CD4-positive, alpha-beta T cell treated with Interleukin-2 at 100 ng/mL for 4 hours (primary cell): ENCODE data around the gene ATF4.

ENCODE experiments used
- DNase-seq: peaks from one replicate; pipeline ENCODE4 v3.0.0-alpha.2; 2020; ENCODE audit warnings: low spot score

The ATF4 gene

DNA sequence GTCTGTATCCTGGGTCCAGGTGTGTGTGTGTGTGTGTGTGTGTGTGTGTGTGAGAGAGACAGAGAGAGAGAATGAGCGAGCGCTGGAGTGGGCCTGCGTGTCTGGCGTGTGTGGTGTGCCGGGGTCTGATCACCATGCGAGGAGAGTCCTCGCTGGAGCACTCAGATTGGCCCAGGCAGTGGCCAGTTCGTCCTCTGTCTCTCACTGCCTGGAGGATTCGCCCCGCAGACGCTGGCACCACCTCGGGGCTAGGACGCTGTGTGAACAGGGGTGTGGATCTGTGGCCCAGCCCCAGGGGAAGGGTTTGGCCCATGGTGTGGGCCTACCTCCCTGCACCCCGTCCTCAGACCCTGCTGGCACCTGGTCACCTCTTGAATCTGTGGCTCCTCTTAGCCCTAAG, 38.6 kb downstream of the ATF4 start:
- DNase-seq: no peak

GRCh38 chr22:39559456-39560105, 39.2 kb downstream of the ATF4 start:
- DNase-seq: no peak

GRCh38 chr22:39560127-39560526, 39.8 kb downstream of the ATF4 start:
- DNase-seq: no peak

GRCh38 chr22:39562839-39563489, 42.6 kb downstream of the ATF4 start:
- DNase-seq: no peak

DNA sequence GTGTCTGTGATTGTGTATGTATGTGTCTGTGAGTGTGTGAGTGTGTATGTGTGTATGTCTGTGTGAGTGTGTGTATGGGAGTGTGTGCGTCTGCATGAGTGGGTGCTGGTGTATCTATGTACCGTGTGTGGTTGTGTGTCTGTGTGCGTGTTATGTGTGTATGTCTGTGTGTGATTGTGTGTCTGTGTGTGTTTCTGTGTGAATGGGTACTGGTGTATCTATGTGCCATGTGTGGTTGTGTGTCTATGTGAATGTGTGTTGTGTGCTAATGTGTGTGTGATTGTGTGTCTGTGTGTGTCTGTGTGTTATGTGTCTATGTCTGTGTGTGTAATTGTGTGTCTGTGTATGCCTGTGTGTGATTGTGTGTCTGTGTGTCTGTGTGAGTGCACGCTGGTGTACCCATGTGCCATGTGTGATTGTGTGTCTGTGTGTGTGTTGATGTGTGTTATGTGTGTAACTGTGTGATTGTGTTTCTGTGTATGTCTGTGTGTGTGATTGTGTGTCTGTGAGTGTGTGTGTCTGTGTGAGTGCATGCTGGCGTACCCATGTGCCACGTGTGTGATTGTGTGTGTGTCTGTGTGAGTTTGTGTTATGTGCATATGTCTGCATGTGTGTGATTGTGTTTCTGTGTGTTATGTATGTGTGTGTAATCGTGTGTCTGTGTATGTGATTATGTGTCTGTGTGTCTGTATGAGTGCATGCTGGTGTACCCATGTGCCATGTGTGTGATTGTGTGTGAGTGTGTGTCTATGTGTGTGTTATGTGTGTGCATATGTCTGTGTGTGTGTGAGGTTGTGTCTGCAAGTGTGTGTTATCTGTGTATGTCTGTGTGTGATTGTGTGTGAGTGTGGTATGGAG, 43.4 kb downstream of the ATF4 start:
- no peak for DNase-seq

- DNase-seq: no peak
These were observed 45.1 kb downstream of the ATF4 start for GRCh38 chr22:39565414-39565944.

GRCh38 chr22:39567135-39567946, 47.0 kb downstream of the ATF4 start:
- peak; percentile 38 for DNase-seq

DNA sequence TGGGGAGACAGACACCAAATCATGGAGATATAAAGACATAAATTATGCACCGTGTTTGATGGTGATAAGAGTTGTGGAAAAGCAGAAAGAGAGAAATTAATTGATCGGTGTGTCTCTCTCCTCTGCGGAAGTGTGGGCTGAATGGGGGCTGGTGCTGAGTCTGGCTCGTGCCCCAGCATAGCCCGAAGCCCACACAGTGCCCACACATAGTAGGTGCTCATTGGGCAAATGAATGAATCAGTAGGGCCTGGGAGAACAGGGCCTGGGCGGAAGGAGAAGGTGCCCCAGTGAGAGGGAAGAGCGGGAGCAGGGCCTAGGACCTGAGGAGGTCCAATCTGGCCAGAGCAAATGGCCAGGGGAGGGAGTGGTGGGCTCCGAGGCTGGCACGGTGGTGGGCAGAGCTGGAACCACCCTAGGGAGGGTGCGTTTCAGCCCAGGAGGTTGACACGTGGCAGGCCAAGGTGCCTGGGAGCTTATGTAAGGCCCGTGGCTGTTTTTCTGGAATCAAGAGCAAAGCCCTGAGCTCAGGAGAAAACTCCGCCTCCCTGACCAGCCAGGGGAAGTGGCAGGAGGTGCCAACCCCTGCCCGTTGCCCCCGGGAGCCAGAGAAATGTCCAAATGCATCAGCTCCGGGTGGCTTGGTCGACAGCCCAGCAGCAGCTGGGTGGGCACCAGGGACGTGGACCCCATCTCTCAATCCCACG, 48.1 kb downstream of the ATF4 start:
- no peak for DNase-seq

- DNase-seq: no peak
These were observed 48.7 kb downstream of the ATF4 start for GRCh38 chr22:39569066-39569465.

GRCh38 chr22:39570226-39570625, 49.9 kb downstream of the ATF4 start:
- DNase-seq: no peak

DNA sequence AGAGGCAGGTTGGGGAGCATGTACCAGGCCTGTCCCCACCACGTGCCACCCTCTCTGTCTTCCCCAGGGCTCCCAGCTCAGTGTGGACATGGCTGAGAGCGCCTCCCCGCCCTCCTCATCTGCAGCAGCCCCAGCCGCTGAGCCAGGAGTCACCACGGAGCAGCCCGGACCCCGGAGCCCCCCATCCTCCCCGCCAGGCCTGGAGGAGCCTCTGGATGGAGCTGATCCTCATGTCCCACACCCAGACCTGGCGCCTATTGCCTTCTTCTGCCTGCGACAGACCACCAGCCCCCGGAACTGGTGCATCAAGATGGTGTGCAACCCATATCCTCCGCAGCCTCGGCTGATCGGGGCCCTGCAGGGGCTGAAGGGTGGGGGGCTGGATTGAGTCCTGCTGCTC, 50.3 kb downstream of the ATF4 start, which contains the start of gene CACNA1I:
CACNA1I (plus strand) TSS at position 89 of the 400 bp plus-strand sequence; CDS start at position 89, 0 bp downstream.
- no peak for DNase-seq

GRCh38 chr22:39571538-39571937, 51.2 kb downstream of the ATF4 start:
- DNase-seq: no peak
